Subcutaneous abdominal adipose tissue (tissue), 5 donors: ENCODE measurements around the gene FCHSD2.

ENCODE experiments used
- H3K27ac ChIP-seq: one replicate; pipeline ENCODE4 v1.7.0; 2013; ENCODE audit warnings: low read depth, mild to moderate bottlenecking, inconsistent platforms, low read length, moderate library complexity
- H3K27me3 ChIP-seq, 5 donors: one replicate each; pipeline ENCODE4 v1.7.0; 2013; ENCODE audit warnings: low read length in 5 of 5, inconsistent platforms in 1 of 5; ENCODE audit not compliant: control insufficient read depth in 5 of 5, insufficient read depth in 4 of 5
- H3K36me3 ChIP-seq, 5 donors: one replicate each; pipeline ENCODE4 v1.7.0; 2013; ENCODE audit warnings: low read length in 5 of 5; ENCODE audit not compliant: control insufficient read depth in 5 of 5, insufficient read depth in 5 of 5
- H3K4me1 ChIP-seq, 5 donors: one replicate each; pipeline ENCODE4 v1.7.0; 2013; ENCODE audit warnings: low read length in 5 of 5, mild to moderate bottlenecking in 3 of 5, moderate library complexity in 1 of 5; ENCODE audit not compliant: control insufficient read depth in 5 of 5, insufficient read depth in 5 of 5
- H3K4me3 ChIP-seq, 5 donors: one replicate each; pipeline ENCODE4 v1.7.0; 2013; ENCODE audit warnings: low read length in 5 of 5, low read depth in 1 of 5
- H3K9ac ChIP-seq, 5 donors: one replicate each; pipeline ENCODE4 v1.7.0; 2013; ENCODE audit warnings: low read length in 5 of 5, mild to moderate bottlenecking in 4 of 5, moderate library complexity in 3 of 5
- H3K9me3 ChIP-seq, 5 donors: one replicate each; pipeline ENCODE4 v1.7.0; 2013; ENCODE audit warnings: low read length in 5 of 5; ENCODE audit not compliant: control insufficient read depth in 5 of 5
- donor health status: healthy.
- donor health status: healthy.
- donor health status: healthy.
- donor health status: healthy.
- donor health status: healthy.

FCHSD2 gene

DNA sequence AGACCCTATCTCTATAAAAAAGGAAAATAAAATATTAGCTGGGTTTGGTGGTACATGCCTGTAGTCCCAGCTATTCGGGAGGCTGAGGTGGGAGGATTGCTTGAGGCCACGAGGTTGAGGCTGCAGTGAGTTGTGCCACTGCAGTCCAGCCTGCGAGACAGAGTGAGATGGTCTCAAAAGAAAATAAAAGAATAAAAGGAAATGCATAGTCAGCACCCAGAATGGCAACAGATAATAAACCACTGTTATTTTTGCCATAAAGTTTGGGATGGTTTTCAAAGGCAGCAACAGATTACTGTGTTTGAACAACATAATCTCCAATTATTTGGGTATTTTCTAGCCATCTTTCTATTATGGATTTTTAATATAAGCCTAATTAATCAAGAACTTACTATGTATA, 266.0 kb downstream of the FCHSD2 start:
- Histone ChIP-seq H3K4me1 (no peaks in the 10 kb centered on the region), H3K27ac (no peak overlapping the region), H3K9me3 (no peaks in the 10 kb centered on the region), H3K36me3 (peaks cover 0 to 15% (median 2%) of the 10 kb centered on the region in 5 donors), H3K27me3 (no peaks in the 10 kb centered on the region), H3K9ac (no peak overlapping the region), H3K4me3 (no peak overlapping the region)

DNA sequence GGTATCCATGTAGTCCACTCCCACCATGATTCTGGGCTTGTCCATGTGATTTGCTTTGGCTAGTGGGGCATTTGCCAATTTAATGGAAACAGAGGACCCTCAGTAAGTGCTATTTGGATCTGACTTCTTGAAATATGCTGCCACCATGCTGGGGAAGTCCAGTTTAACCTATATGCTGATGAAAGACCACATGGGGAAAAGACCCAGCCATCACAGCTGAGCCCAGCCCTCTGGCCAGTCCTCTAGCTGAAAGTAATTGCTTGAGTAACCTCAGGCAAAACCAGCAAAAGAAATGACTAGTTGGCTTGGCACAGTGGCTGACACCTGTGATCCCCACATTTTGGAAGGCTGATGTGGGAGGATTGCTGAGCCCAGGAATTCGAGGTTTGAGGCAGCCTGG, 266.4 kb downstream of the FCHSD2 start:
- H3K27ac ChIP-seq: no peak overlapping the region
- no peaks in the 10 kb centered on the region for H3K4me1 ChIP-seq
- no peaks in the 10 kb centered on the region for H3K27me3 ChIP-seq
- H3K9me3 ChIP-seq: no peaks in the 10 kb centered on the region
- H3K4me3 ChIP-seq: no peak overlapping the region
- H3K36me3 ChIP-seq: peaks cover 0 to 15% (median 2%) of the 10 kb centered on the region in 5 donors
- H3K9ac ChIP-seq: no peak overlapping the region

DNA sequence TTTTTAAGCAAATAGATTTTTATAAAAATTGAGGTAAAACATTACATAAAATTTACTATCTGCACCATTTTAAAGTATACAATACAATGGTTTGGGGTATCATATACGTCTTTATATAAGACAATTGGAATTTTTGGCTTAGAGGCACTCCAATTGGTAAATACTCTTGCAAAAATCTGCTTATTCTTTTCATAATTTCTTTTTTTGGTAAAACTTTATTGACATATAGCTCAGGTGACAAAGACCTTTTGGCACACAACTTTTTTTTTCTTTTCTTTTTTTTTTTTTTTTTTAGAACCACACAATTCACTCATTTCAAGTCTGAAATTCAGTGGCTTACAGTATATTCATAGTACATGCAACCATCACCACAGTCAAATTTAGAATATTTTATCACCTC, 270.1 kb downstream of the FCHSD2 start:
- peaks cover under 1 to 23% (median 3%) of the 10 kb centered on the region in 5 donors for H3K36me3 ChIP-seq
- no peak overlapping the region for H3K27ac ChIP-seq
- H3K27me3 ChIP-seq: no peaks in the 10 kb centered on the region
- no peak overlapping the region for H3K4me3 ChIP-seq
- peaks cover 0 to 2% (median 0%) of the 10 kb centered on the region in 5 donors for H3K9me3 ChIP-seq
- no peak overlapping the region for H3K9ac ChIP-seq
- H3K4me1 ChIP-seq: no peaks in the 10 kb centered on the region

DNA sequence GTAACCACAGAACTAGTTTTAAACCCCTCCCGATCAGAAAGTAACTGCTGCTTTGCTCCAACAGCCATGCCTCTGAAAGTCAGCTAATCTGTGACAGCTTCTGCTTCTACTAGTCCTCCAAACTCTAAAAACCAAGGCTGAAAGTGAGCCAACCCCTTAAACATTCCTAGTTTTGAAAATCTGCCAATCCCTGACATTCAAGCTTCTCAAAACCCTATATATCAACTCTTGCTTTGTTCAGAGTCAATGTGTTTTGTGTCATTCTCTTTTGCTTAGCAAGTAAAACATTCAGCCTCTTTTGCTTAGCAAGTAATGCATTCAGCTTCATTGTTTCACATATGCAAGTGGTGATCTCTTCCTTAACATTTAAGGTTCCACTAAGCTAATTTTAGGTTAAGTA, 271.0 kb downstream of the FCHSD2 start:
- H3K4me1 ChIP-seq: no peaks in the 10 kb centered on the region
- H3K9ac ChIP-seq: no peak overlapping the region
- H3K27ac ChIP-seq: no peak overlapping the region
- H3K36me3 ChIP-seq: peaks cover 2 to 18% (median 3%) of the 10 kb centered on the region in 5 donors
- no peak overlapping the region for H3K4me3 ChIP-seq
- H3K27me3 ChIP-seq: no peaks in the 10 kb centered on the region
- H3K9me3 ChIP-seq: peaks cover 0 to 2% (median 0%) of the 10 kb centered on the region in 5 donors

DNA sequence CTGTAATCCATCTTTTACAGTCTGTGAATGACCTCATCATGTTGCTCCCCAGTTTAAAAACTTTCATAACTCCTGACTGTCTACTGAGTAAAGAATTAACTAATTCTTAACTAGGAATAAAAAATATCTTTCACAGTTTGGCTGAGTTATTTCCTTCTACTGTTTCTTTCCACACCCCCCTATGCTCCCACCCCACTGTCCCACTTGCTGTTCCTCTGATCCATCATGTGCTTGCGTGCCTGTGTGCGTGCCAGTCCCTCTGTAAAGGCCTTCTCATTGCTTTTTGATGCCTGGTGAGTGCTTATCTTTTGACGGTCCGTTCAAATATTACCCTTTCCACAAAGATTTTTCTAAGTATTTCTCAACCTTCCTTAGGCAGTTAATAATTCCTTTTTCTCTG, 272.3 kb downstream of the FCHSD2 start:
- Histone ChIP-seq H3K9me3 (peaks cover 0 to 2% (median 0%) of the 10 kb centered on the region in 5 donors), H3K27me3 (no peaks in the 10 kb centered on the region), H3K4me3 (no peak overlapping the region), H3K27ac (no peak overlapping the region), H3K4me1 (peaks cover 0 to 10% (median 8%) of the 10 kb centered on the region in 5 donors), H3K9ac (no peak overlapping the region), H3K36me3 (peaks cover 0 to 8% (median 3%) of the 10 kb centered on the region in 5 donors)

DNA sequence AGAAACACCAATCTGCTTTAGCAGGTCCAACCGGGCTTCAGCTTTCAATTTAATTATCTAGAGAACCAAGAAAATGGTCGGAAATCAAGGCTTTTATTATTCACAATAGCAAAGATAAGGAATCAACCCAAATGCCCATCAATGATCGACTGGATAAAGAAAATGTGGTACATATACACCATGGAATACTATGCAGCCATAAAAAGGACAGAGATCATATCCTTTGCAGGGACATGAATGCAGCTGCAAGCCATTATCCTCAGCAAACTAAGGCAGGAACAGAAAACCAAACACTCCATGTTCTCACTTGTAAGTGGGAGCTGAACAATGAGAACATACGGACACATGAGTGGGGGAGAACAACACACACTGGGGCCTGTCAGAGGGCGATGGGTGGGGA, 274.1 kb downstream of the FCHSD2 start:
- Histone ChIP-seq H3K4me3 (no peak overlapping the region), H3K4me1 (peaks cover 0 to 14% (median 12%) of the 10 kb centered on the region in 5 donors), H3K27me3 (no peaks in the 10 kb centered on the region), H3K9me3 (peaks cover 0 to 2% (median 0%) of the 10 kb centered on the region in 5 donors), H3K9ac (no peak overlapping the region), H3K27ac (no peak overlapping the region), H3K36me3 (peaks cover 0 to 8% (median 3%) of the 10 kb centered on the region in 5 donors)

DNA sequence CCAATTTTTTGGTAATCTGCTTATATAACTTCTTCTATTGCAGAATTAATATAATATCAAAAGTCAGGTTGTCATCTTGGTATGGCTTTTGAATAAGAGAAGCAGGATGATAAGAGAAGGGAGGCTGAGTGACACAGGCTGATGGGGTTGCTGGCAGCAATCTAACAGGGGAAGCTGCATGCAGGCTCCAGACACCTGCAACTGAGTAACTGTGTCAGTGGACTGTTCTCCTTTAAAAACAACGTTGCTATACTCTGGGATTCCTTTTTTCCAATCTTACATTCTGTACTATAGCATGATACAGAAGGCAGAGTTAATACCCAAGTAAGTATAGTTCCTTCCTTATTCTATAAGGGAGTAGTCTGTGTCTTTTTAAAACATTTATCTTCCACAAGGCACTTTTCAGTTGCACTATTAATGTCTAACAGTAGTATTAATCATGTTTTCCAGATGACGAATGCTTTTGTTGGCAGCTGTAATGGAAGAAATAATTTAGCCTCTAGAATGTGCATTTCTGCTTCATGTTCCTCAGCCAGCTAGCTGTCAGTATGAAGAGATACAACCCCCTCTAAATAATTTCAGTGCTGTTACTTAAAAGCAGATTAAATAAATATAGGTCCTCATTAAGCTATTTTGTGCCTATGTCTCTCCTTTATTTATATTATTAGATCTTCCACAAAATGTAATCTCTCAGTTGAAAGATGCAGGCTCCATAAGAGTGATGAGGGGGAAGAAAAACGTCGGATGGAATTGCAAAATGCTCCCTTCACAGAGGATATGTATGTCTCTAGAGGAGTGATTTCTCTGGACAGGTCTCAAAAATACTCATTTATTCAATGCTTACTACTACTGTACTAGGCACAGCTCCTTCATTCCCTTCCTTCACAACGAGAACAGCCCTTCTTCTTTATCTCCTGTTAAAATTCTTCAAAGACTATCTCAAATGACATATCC, 277.1 kb downstream of the FCHSD2 start:
- H3K4me1 ChIP-seq: peaks cover 0 to 14% (median 12%) of the 10 kb centered on the region in 5 donors
- H3K27ac ChIP-seq: peak overlapping the region; percentile 35
- H3K9ac ChIP-seq: no peak overlapping the region
- H3K36me3 ChIP-seq: peaks cover 0 to 8% (median 3%) of the 10 kb centered on the region in 5 donors
- H3K27me3 ChIP-seq: no peaks in the 10 kb centered on the region
- no peak overlapping the region for H3K4me3 ChIP-seq
- H3K9me3 ChIP-seq: peaks cover 0 to 2% (median 0%) of the 10 kb centered on the region in 5 donors

DNA sequence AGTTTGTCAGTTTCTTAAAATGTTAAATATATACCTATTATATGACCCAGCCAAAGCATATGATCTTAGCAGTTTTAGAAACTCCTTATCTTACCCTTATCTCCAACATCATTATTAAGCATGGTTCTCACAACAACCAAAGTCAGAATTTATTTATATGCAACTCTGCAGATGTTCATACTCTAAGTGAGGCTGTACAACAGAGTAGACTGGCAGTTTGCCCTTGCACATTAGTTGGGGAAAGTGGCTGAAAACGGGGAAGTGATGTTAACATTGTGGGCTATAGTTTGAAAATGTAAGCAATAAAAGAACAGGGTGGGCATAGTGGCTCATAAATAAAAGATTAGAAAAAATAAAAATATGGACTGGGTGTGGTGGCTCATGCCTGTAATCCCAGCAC, 278.2 kb downstream of the FCHSD2 start:
- Histone ChIP-seq H3K9ac (no peak overlapping the region), H3K36me3 (peaks cover 3 to 12% (median 3%) of the 10 kb centered on the region in 5 donors), H3K4me1 (peaks cover 0 to 14% (median 12%) of the 10 kb centered on the region in 5 donors), H3K9me3 (peaks cover 0 to 2% (median 0%) of the 10 kb centered on the region in 5 donors), H3K4me3 (no peak overlapping the region), H3K27me3 (no peaks in the 10 kb centered on the region), H3K27ac (no peak overlapping the region)

DNA sequence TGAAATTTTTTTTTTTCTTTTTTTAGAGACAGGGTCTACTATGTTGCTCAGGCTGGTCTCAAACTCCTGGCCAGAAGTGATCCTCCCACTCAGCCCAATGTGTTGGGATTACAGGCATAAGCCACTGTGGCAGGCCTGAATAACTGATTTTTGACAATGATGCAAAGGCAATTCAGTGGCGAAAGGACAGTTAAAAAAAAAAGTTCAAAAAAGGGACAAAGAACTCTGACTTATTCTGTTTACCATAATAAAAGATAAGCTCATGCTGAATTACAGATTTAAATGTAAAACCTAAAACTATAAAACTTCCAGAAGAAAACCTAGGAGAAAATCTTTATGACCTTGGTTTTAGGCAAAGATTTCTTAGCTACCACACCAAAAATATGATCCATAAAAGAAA, 279.0 kb downstream of the FCHSD2 start:
- H3K4me3 ChIP-seq: no peak overlapping the region
- no peak overlapping the region for H3K27ac ChIP-seq
- peaks cover 3 to 12% (median 3%) of the 10 kb centered on the region in 5 donors for H3K36me3 ChIP-seq
- H3K9ac ChIP-seq: no peak overlapping the region
- H3K9me3 ChIP-seq: no peaks in the 10 kb centered on the region
- H3K27me3 ChIP-seq: no peaks in the 10 kb centered on the region
- H3K4me1 ChIP-seq: peaks cover 0 to 14% (median 12%) of the 10 kb centered on the region in 5 donors

DNA sequence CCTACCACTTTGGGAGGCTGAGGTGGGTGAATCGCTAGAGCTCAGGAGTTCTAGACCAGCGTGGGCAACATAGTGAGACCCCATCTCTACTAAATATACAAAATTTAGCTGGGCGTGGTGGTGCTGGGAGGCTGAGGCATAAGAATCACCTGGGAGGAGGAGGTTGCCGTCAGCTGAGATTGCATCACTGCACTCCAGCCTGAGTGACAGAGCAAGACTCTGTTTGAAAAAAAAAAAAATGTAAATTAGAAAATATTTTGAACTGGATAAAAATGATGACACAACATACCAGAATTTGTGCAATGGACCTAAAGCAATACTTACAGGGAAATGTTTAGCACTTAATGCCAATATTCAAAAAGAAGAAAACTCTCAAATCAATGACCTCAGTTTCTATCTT, 281.5 kb downstream of the FCHSD2 start:
- Histone ChIP-seq H3K27me3 (no peaks in the 10 kb centered on the region), H3K36me3 (peaks cover 0 to 6% (median 3%) of the 10 kb centered on the region in 5 donors), H3K27ac (no peak overlapping the region), H3K4me1 (peaks cover 0 to 20% (median 16%) of the 10 kb centered on the region in 5 donors), H3K9ac (no peak overlapping the region), H3K4me3 (no peak overlapping the region), H3K9me3 (no peaks in the 10 kb centered on the region)
